Esophagus muscularis mucosa (tissue), 3 donors: ENCODE measurements around the gene DPH7.
"Not testable (repeated sequence)": the region's sequence is repeated elsewhere in the genome, so short reads cannot be mapped to it uniquely, and the experiment has no call there.

Experiments
- EP300 ChIP-seq: sonication (generic); formaldehyde crosslinking; IDR thresholded peaks from one replicate; pipeline ENCODE4 v1.6.1; 2017; ENCODE audit warnings: antibody characterized with exemption
- TF ChIP-seq, protein P1 (sequence below), 3 experiments: fragments of 200-600 bp in 2 of 3; fragments of 450-650 bp in 1 of 3; sonication (generic) in 2 of 3; IDR thresholded peaks; one replicate each; pipeline ENCODE4 v1.5.1; 2017 to 2019; ENCODE audit warnings: antibody characterized with exemption in 3 of 3, mild to moderate bottlenecking in 2 of 3, moderate library complexity in 1 of 3

DNA sequence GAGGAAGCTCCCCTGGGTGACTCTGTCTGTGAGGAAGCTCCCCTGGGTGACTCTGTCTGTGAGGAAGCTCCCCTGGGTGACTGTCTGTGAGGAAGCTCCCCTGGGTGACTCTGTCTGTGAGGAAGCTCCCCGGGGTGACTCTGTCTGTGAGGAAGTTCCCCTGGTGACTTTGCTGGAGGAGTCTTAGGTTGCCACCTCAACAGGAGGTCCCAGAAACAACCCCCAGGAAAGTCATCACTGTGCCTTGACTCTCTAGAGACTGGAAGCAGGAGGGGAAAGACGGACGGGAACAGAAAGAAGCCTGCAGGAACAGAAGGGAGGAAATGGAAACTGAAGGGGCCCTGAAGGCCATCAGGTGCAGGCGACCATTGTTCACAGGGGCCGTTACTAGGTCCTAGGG is 10.3 kb downstream of the DPH7 start:
- TF ChIP-seq, protein P1, sequence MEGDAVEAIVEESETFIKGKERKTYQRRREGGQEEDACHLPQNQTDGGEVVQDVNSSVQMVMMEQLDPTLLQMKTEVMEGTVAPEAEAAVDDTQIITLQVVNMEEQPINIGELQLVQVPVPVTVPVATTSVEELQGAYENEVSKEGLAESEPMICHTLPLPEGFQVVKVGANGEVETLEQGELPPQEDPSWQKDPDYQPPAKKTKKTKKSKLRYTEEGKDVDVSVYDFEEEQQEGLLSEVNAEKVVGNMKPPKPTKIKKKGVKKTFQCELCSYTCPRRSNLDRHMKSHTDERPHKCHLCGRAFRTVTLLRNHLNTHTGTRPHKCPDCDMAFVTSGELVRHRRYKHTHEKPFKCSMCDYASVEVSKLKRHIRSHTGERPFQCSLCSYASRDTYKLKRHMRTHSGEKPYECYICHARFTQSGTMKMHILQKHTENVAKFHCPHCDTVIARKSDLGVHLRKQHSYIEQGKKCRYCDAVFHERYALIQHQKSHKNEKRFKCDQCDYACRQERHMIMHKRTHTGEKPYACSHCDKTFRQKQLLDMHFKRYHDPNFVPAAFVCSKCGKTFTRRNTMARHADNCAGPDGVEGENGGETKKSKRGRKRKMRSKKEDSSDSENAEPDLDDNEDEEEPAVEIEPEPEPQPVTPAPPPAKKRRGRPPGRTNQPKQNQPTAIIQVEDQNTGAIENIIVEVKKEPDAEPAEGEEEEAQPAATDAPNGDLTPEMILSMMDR (IDR thresholded peaks at IDR 0.05) = not testable (repeated sequence)
- TF ChIP-seq EP300 = not testable (repeated sequence)
